PFSK-1 (cell line): Measurements from ENCODE around the gene ZBTB7A.

Experiments used
- FOXP2 ChIP-seq: optimal IDR thresholded peaks from 2 replicates; pipeline ENCODE3; 2011; ENCODE audit warnings: borderline replicate concordance, control low read depth, inconsistent platforms; ENCODE audit not compliant: insufficient read depth; ENCODE audit errors: extremely low read length, extremely low read depth
- POLR2AphosphoS5 ChIP-seq: IDR thresholded peaks from 2 replicates; pipeline ENCODE4 v1.6.1; 2012; ENCODE audit warnings: low read depth, mild to moderate bottlenecking, control low read depth, low read length, moderate library complexity
- SIN3A ChIP-seq: IDR thresholded peaks from 2 replicates; pipeline ENCODE4 v1.6.1; 2012; ENCODE audit warnings: mild to moderate bottlenecking, low read length, moderate library complexity, borderline replicate concordance; ENCODE audit not compliant: insufficient read depth
- TAF1 ChIP-seq: IDR thresholded peaks from 2 replicates; pipeline ENCODE4 v1.6.1; 2012; ENCODE audit warnings: low read length, control low read depth, borderline replicate concordance; ENCODE audit not compliant: insufficient read depth
- TF ChIP-seq, protein P1 (sequence below), 2 experiments: IDR thresholded peaks; 2 replicates each; pipeline versions ENCODE4 v1.6.1 to v1.8.0; 2011 to 2012; ENCODE audit warnings: low read depth in 2 of 2, low read length in 2 of 2, control low read depth in 1 of 2, inconsistent platforms in 1 of 2, mild to moderate bottlenecking in 1 of 2, moderate library complexity in 1 of 2; ENCODE audit not compliant: insufficient read depth in 1 of 2

The ZBTB7A gene

DNA sequence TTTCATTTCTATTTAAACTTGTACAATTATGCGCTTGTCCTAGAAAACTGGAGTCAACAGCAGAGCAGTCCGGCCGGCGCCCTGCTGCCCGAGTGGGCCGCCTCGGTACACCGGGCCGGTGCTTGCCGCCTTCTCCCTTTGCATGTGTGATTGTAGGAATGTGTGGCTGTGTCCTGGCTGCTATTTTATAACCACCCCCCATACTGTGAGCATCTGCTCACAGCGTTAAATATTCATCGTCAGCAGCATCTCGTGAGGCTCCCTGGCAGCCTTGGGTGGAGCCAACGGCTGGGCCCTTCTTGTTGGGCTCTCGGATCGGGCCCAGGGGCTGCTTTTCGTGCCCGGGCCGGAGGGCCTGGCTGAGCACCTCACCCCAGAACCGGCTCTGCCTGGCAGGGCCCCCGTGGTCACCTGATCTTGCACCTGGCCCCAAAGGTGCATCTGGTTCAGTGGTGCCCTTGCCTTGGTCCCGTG, 48.5 kb downstream of the ZBTB7A start:
- no peak for TF ChIP-seq TAF1
- TF ChIP-seq SIN3A, result no peak
- no peak for TF ChIP-seq POLR2AphosphoS5
- TF ChIP-seq, protein P1, sequence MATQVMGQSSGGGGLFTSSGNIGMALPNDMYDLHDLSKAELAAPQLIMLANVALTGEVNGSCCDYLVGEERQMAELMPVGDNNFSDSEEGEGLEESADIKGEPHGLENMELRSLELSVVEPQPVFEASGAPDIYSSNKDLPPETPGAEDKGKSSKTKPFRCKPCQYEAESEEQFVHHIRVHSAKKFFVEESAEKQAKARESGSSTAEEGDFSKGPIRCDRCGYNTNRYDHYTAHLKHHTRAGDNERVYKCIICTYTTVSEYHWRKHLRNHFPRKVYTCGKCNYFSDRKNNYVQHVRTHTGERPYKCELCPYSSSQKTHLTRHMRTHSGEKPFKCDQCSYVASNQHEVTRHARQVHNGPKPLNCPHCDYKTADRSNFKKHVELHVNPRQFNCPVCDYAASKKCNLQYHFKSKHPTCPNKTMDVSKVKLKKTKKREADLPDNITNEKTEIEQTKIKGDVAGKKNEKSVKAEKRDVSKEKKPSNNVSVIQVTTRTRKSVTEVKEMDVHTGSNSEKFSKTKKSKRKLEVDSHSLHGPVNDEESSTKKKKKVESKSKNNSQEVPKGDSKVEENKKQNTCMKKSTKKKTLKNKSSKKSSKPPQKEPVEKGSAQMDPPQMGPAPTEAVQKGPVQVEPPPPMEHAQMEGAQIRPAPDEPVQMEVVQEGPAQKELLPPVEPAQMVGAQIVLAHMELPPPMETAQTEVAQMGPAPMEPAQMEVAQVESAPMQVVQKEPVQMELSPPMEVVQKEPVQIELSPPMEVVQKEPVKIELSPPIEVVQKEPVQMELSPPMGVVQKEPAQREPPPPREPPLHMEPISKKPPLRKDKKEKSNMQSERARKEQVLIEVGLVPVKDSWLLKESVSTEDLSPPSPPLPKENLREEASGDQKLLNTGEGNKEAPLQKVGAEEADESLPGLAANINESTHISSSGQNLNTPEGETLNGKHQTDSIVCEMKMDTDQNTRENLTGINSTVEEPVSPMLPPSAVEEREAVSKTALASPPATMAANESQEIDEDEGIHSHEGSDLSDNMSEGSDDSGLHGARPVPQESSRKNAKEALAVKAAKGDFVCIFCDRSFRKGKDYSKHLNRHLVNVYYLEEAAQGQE (IDR thresholded peaks at IDR 0.05; ENCODE audit: insufficient read depth in 1 of 2, low read depth in 2 of 2, low read length in 2 of 2), result no peak

- TF ChIP-seq TAF1, result no peak
Observed at GRCh38 chr19:4016903-4017638, 49.6 kb downstream of the ZBTB7A start.

DNA sequence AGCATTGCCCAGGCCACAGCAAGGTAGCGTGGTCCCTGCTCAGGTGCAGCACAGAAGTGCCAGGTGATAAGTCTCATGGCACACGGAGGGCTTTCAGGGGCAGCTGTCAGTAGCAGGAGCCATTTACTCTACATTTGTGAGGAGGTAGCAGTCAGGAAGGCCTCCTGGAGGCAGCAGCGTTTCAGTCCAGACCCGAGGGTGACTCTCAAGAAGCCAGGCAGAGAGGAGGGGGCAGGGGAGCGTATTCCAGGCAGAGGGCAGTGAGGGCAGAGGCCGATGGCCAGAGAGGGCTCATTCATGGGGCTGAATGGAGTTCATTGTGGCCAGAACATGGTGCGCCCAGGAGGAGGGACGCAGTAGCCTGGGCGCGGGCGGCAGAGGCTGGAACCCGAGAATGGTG, 50.2 kb downstream of the ZBTB7A start:
- no peak for TF ChIP-seq POLR2AphosphoS5
- TF ChIP-seq FOXP2, result no peak
- TF ChIP-seq, protein P1 (IDR thresholded peaks at IDR 0.05; ENCODE audit: insufficient read depth in 1 of 2, low read depth in 2 of 2, low read length in 2 of 2), result no peak
- no peak for TF ChIP-seq TAF1

- no peak for TF ChIP-seq TAF1
Observed at GRCh38 chr19:4015705-4016402, 50.8 kb downstream of the ZBTB7A start.

DNA sequence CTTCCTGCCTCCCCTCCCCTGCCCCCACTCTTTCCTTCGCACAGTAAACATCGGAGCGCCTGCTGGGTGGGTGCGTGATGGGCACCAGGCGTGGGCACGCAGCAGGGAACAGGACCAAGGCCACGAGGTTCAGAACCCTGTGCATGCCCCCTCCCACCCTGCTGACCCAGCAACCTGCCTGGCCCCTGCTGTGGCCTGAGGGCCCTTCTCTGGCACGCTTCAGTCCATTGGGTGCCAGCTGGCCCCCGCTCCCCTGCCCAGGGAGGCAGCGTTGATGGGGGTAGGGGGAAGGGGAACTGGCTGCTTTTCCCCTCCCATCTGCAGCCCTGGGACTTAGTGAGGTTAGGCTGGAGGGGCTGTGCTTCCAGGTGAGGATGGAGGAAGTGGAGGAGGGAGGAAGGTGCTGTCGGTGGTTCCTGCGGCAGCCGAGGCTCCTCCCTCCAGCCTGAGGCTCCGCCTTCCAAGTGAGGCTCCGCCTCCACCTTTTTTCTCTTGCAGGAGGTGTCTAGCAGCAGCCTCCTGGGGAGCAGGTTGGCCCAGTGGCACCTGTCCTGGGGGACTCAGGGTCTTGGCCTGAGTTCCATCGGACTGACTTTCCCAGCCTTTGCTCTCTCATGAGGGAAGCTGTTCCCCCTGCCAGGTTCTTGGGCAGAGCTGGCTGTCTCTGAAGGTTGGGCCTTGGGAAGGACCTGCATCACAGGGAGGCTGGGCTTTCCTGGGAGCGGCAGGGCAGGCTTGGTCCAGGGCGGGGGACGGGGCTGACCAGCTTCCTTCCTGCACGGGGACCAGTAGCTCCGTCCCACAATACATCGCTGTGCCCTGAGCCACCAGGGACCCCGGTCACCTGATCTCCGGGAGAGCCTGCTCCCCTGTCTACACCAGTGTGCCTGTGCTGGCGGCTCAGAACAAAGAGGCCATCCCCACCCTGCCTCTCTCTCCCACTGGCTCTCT, 51.9 kb downstream of the ZBTB7A start:
- no peak for TF ChIP-seq FOXP2

- TF ChIP-seq POLR2AphosphoS5 (no peak), TAF1 (no peak), FOXP2 (no peak)
Observed at GRCh38 chr19:4013886-4014540, 52.7 kb downstream of the ZBTB7A start.

GRCh38 chr19:4012975-4013634, 53.6 kb downstream of the ZBTB7A start:
- no peak for TF ChIP-seq SIN3A
- no peak for TF ChIP-seq TAF1
- TF ChIP-seq FOXP2, result no peak
- TF ChIP-seq POLR2AphosphoS5, result no peak
- TF ChIP-seq, protein P1 (IDR thresholded peaks at IDR 0.05; ENCODE audit: insufficient read depth in 1 of 2, low read depth in 2 of 2, low read length in 2 of 2), result no peak
